Activated CD4-positive, alpha-beta T cell treated with anti-CD3 and anti-CD28 coated beads for 1 hour (primary cell): ENCODE results near the gene NXPE4.
"Not testable (repeated sequence)": the region's sequence is repeated elsewhere in the genome, so short reads cannot be mapped to it uniquely, and the experiment has no call there.

ENCODE experiments used
- DNase-seq: peaks from one replicate; pipeline ENCODE4 v3.0.0-alpha.2; 2020

NXPE4 gene

GRCh38 chr11:114609429-114609828 is 13.8 kb upstream of the NXPE4 start:
- no peak for DNase-seq

- not testable (repeated sequence) for DNase-seq
Measured at GRCh38 chr11:114608605-114609004, 13.0 kb upstream of the NXPE4 start.

- DNase-seq = no peak
Measured at GRCh38 chr11:114607753-114608459, 12.3 kb upstream of the NXPE4 start.

GRCh38 chr11:114606802-114607075 is 11.2 kb upstream of the NXPE4 start:
- DNase-seq = not testable (repeated sequence)

GRCh38 chr11:114606003-114606801 is 10.6 kb upstream of the NXPE4 start:
- no peak for DNase-seq

- DNase-seq = no peak
Measured at GRCh38 chr11:114605370-114605769, 9.8 kb upstream of the NXPE4 start.

GRCh38 chr11:114604886-114605285 is 9.3 kb upstream of the NXPE4 start:
- no peak for DNase-seq

GRCh38 chr11:114604179-114604813 is 8.7 kb upstream of the NXPE4 start:
- no peak for DNase-seq

- DNase-seq = not testable (repeated sequence)
Measured at GRCh38 chr11:114603151-114603550, 7.6 kb upstream of the NXPE4 start.

- no peak for DNase-seq
Measured at GRCh38 chr11:114598461-114598860, 2.9 kb upstream of the NXPE4 start.

GRCh38 chr11:114596175-114596919 is 761 bp upstream of the NXPE4 start:
- no peak for DNase-seq

GRCh38 chr11:114594703-114595102 is 883 bp downstream of the NXPE4 start:
- no peak for DNase-seq

GRCh38 chr11:114587398-114587953 is 8.1 kb downstream of the NXPE4 start:
- DNase-seq = no peak

- DNase-seq = no peak
Measured at GRCh38 chr11:114586797-114587196, 8.8 kb downstream of the NXPE4 start.

GRCh38 chr11:114571712-114572111 is 23.9 kb downstream of the NXPE4 start:
- no peak for DNase-seq

GRCh38 chr11:114569801-114570200 is 25.8 kb downstream of the NXPE4 start:
- no peak for DNase-seq

GRCh38 chr11:114566276-114566675 is 29.3 kb downstream of the NXPE4 start:
- no peak for DNase-seq

- no peak for DNase-seq
Measured at GRCh38 chr11:114564831-114565230, 30.8 kb downstream of the NXPE4 start.

- no peak for DNase-seq
Measured at GRCh38 chr11:114563077-114563476, 32.5 kb downstream of the NXPE4 start.

- DNase-seq = no peak
Measured at GRCh38 chr11:114562166-114562916, 33.2 kb downstream of the NXPE4 start.

- no peak for DNase-seq
Measured at GRCh38 chr11:114559425-114560310, 35.9 kb downstream of the NXPE4 start, which contains the start of gene NXPE1. Gene NXPE1 (minus strand): TSS chr11:114559881. CDS start chr11:114551201, 8,680 bp downstream.
